Hematopoietic multipotent progenitor cell treated with erythropoietin and hydrocortisone succinate and interleukin-3 and kit ligand, for 17 days (in vitro differentiated cells): Measurements from ENCODE around the gene MYL5.
"Not testable (repeated sequence)": the region's sequence is repeated elsewhere in the genome, so short reads cannot be mapped to it uniquely, and the experiment has no call there.

Experiments
- DNase-seq: peaks from one replicate; pipeline ENCODE4 v3.0.0-alpha.2; 2015; ENCODE audit warnings: low spot score

Gene MYL5

DNA sequence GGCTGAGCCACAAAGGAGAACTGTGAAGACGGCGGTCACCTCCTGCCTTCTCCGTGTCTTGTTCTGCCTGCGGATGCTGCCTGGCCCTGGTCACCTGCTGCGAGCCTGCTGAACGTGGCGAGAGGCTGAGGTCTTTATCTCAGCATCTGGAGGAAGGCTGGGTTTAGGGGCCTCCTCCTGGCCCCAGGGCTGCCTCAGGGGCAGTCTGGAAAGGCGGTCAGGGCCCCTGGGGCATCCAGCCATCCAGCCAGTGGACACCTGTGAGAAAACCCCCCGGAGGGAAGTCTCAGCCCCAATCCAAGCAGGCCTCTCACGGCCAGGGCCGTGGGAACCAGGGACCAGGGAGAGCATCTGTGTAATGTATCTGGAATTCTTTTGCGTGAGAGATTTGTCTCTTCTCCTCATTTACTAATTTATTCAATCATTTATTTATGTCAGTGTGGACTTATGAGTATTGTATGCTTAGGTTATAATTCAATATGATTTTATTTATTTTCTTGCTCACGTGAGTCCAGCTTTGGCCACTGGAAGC, 37.6 kb upstream of the MYL5 start:
- no peak for DNase-seq

DNA sequence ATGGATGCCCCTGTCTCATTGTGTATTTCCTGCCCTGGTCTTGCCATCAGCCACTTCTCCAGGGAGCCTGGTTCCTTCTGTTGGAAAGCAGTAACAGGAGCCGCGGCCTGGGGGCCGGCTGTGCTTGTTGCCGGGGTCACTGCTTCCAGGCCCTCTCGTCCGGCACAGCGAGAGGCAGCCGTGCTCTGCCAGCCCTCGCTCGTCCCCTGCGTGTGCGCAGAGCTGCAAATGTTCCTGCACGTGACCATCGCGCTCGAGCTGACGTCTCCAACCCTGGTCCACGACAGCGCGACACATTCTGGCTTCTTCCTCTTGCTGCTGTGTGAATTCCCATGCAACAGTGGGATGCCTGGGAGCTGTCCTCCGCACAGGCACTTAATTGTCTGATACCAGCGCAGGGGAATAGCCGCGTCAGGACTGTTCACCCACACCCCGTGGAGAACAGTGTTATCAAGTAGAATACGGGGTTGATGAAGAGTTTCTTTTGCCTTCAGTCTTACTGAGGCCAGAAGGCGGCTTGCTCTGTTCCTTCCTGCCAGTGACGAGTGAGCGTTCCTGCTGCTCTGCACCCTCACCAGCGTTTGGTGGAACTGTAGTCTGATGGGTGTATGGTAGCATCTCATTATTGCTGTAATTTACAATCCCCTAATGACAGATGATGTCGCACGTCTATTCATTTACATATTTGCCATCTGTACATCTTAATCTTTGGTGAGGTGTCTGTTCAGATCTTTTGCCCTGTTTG, 36.6 kb upstream of the MYL5 start:
- DNase-seq, result no peak

DNA sequence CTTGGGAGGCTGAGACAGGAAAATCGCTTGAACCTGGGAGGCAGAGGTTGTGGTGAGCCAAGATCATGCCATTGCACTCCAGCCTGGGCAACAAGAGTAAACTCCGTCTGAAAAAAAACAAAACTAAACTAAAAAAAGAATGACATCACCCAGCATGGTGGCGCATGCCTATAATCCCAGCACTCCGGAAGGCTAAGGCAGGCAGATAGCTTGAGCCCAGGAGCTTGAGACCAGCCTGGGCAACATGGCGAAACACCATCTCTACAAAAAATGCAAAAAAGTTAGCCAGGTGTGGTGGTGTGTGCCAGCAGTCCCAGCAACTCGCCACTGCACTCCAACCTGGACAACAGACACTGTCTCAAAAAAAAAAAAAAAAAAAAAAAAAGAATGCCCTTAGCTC, 32.0 kb upstream of the MYL5 start:
- DNase-seq, result not testable (repeated sequence)

DNA sequence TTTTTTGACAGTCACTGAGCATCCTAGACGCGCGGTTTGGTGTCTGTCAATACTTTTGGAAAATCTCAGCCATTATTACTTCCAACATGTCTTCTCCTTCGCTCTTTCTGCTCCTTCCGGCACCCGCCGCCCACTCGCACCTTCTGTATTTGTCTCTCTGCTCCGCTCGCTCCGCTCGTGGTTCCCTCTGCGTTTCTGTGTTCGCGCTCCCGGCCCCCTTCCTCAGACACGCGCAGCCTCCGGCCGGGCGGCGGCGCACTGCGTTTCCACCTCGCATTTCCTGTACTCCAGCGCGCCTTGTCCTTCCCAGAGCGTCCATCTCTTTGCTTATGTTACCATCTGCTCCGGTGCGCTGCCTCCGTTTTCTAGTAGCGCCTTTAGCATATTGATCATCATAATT, 27.9 kb upstream of the MYL5 start:
- no peak for DNase-seq

DNA sequence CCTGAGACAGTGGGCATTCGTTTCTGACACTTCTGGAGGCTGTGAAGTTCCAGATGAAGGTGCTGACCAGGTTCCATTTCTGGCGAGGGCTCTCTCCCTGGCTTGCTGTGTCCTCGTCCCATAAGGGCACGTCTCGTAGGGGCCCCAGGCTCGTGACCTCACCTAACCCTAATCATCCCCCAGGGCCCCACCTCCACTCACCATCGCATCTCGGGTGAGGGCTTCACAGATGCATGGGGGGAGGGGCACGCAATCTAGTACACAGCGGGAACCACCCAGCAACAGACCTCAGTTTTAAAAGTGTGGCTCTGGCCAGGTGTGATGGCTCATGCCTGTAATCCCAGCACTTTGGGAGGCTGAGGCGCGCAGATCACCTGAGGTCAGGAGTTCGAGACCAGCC, 26.9 kb upstream of the MYL5 start:
- no peak for DNase-seq

DNA sequence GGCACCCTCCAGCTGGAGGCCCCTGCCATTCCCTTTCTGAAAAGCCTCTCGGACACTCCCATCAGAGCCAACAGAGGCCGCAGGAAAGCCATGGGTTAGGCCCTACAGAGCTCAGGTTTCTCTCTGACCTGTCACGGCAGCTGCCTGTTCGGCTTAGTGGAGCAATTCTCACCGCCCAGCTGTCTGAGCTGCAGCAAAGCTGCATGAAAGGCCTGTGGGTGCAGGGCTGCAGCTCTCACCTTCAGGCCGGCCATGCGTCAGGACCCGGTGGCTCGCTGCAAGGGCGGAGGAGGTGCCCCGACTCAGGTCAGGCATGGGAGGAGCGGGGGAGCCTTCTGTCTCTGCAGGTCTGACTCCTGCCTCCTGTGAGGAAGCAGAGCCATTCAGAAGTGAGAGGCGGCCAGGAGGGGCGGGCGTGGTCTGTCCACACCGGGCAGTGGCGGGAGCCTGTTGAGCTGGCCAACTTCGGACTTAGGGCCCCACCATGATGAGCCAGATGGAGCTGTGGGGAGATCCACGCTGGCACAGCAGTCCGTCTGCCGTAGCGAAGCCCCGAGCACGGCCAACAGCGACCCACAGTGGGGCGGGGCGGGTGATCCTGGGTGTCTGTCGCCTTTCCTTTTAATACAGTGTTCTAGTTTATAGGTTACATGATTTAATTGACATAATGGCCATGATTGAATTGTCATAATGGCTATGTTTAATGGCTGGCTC, 25.6 kb upstream of the MYL5 start:
- DNase-seq, result no peak

DNA sequence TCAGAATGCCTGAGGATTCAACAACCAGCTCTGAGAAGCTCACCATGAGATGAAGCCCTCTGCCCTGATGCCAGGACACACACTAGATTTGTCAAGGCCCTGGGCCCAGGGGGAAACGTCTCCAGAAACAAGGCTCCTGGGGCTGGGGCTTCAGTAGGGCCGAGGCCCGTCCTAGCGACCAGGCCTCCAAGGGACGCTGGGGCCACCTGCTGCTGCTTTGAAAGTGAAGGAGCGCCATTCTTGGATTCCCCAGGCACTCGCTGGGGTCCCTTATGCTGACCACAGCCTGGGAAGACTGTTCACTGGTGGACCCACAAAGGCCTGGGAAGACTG, 25.1 kb upstream of the MYL5 start:
- DNase-seq, result no peak

DNA sequence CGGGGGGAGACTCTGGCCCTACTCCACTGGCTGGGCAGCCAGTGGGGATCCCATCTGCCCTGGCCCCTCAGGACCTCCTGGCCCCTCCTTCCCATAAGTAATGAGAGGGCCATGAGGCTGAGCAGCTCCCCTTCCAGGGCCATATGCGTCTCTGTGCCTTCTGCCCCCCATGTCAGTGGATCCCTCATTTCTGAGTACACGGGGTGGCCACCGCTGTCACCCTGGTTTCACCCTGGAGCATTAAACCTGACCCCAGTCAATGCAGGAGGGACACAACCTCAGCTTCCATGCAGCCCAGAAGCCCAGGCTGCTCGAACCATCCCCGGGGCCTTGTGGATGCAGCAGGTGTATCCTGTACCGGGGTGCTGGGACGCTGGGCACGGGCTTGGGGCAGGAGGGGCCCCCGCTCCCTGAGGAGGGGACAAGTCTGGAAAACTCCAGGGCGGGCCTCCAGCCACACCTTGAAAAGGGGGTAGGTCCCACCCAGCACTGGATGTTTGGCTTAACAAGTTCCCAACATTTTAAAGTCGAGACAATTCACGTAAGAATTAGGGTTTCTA, 24.5 kb upstream of the MYL5 start:
- no peak for DNase-seq

DNA sequence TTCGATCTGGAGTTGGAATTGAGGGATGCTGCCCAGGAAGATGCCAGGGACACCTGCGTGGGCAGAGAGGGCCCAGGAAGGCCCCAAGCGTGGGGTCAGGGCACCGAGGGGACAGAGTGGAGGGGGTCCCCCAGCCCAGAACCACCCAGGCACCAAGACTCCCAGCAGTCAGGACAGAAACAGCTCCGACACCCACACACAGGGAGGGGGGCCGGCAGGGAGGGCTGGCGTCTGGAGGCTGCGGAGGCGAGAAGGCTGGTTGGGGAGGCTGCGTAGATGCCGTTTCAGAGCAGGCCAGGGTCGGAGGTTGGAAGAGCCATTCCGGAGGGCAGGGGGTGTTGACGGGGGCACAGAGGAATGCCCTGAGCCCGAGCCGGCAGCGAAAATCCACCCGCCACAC, 23.9 kb upstream of the MYL5 start:
- no peak for DNase-seq

DNA sequence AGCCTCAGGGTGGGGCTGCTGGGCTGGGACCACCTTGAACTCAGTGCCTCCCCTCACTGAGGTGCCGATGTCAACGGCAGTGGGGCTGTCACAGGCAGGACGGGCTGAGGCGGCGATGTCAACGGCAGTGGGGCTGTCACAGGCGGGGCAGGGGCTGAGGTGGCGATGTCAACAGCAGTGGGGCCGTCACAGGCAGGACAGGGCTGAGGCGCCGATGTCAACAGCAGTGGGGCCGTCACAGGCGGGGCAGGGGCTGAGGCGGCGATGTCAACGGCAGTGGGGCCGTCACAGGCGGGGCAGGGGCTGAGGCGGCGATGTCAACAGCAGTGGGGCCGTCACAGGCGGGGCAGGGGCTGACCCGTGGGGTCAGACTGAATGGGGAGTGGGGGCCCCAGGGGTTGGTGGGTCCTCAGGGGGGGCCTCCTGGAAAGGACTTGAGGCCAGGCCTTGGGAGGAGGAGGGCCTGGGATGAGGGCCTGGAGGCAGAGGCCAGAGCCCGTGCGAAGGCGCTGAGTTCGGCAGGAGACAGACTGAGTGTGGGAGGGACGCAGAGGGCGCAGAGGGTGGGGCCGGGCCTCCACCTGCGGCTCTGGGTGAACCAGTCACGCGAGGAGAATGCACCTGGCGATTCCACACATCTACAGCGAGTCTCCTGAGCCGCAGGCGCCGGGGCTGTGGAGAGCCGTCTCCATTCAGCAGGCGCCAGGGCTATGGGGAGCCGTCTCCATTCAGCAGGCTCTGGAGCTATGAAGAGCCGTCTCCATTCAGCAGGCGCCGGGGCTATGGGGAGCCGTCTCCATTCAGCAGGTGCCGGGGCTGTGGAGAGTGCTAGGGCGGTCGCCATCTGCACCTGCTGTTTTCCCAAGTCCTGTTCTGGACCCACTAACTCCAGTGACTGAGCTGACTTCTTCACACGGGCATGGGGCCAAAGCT, 23.1 kb upstream of the MYL5 start:
- DNase-seq, result no peak

DNA sequence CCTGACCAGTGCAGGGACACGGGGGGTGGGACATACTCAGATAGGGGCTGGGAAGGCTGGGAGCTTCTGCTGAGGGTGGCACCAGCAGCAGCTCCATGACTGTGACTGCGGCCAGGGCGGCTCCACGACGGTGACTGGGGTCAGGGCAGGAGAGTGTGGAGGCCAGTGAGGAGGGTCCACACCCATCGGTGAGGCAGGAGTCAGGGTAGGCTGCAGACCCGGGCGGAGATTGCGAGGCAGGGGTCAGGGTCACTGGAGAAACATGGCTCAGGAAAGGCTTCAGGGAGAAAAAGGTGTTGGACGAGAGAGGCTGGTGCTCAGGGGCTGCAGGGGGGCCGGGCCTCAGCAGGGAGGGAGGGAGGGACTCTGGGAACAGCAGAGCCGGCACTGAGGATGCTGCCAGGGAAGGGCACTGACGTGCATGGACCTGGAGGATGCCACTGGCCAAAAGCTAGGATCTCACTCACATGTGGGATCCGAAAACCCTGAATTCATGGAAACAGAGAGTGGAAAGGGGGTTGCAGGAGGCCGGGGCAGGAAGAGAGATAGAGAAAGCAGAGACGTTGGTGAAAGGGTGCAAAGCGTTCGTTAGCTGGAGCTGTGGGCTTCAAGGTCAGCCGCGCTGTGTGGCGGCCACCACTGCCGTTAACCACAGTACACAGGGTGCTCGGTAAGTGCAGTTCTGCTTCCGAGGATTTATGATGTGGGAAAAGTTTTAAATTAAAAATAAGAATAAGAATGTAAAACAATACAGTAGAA, 22.3 kb upstream of the MYL5 start:
- DNase-seq, result no peak

DNA sequence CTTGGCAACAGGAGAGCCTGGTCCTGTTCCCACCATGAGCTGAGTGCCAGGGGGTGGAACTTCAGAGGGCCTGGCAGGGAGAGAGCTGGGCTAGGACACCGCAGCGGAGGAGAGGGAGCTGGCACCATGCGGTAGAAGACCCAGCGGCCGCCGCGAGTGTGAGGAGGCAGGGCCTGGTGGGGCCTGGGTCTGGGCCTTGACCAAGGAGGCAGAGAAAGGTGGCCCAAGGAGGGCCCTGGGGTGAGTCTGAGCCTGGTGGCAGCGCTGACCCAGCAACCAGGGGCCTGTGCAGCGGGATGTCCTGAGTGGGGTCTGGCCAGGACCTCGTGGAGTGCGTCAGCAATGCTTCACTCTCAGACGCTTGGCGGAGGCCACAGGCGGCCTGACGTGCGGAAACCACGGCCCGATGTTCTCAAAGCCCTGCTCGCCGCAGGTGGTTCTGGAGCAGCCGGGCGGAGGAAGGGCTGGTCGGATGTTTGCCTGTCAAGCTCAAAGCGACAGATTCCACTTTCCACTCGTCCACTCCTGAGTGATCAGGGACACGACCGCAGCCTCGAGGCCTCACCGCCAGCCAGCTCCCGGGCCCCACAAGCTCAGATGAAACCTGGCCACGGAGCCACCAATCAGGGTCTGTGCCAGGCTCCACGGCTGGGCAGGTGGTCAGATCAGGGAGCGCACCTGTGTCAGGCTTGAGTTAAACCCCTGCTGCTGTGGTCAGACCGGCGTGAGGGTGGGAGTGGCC, 21.1 kb upstream of the MYL5 start:
- DNase-seq, result no peak

DNA sequence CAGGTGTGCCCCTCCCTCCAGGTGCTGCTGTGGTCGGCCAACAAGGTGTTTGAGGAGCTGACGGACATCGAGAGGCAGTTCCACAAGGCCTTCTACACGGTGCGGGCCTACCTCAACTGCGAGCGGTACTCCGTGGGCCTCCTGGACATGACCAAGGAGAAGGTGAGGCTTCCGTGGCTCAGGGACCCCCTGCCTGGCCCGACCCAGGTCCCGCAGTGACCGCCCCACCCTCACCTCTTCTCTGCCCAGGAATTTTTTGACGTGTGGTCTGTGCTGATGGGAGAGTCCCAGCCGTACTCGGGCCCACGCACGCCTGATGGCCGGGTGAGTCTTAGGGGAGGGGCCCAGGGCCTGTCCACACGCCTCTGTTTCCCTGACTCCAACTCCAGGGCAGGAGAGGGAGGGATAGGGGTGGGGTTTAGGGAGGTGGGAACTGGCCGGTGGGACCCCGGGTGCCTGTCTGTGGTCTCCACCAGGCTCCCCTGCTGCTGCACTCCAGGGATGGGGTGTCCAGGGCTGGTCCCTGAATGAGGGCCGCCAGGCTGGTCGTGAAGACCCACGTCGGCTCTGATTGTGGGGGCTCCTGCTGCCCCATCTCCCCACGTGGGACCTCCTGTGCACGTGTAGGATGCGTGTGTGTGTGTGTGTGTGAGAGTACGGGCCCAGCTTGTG, 20.4 kb upstream of the MYL5 start:
- DNase-seq, result no peak

DNA sequence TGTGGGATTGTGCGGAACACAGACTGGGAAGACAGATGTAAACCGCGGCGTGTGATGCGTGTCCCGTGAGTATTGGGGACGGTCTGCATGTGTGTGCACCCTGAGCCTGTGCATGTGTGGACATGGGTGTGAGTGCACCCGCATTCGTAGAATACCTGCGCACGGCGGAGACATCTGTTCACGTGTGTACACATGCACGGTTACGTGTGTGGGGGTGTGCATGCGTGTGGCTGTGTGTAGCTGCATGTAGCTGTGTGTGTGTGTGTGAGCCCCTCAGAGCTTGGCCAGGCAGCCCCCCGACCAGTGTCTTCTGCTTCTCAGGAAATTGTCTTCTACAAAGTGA, 19.9 kb upstream of the MYL5 start:
- DNase-seq, result no peak

DNA sequence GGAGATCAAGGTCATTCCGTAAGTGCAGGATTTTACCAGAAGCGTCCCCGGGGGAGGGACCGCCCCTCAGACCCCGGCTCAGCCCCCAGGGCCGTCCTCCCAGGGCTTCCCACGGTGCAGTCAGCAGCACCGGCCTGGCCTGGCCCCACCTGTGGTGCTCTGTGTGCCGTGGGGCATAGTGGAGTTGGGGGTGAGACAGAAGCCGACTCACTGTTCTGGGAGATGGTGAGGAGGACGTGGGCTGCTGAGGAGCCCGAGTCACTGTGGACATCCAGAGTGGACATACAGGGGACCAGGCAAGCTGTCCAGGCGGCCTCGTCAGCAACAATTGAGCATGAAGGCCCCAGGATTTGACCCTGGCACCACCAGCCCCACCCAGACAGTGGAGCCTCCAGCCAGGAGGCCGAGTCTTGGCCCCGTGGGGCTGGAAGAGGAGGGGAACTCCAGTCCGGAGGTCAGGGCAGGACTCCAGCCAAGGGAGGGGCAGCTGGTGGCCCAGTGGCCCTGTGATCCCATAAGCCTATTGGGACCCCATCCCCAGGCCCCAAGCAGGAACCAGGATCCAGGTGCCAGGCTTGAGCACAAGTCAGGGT, 19.4 kb upstream of the MYL5 start:
- DNase-seq, result no peak

DNA sequence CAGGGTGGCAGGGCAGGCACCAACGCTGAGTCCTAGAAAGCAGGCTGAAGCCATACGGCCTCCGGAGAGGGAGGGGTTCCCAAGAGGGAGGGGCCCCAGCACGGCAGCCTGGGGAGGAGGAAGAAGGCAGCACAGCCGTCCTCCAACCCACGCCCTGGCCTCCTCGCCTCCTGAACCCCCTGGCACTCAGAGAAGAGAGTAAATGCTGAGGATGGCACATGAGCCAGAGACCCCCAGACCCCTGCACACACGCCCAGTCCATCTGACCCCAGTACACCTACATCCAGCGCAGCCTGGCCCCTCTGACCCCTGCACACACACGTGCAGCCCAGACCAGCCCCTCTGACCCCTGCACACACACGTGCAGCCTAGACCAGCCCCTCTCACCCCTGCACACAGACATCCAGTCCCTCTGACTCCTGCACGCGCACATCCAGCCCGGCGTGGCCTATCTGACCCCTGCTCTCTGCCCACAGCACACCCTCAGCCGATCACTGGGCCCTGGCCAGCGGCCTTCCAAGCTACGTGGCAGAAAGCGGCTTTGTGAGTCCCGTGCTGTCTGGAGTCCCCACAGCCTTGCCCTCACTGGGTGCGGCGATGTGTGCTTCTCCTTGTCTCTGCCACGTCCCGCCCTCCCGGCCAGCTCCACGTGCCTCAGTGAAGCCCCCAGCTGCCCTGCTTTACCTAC, 18.7 kb upstream of the MYL5 start:
- no peak for DNase-seq

DNA sequence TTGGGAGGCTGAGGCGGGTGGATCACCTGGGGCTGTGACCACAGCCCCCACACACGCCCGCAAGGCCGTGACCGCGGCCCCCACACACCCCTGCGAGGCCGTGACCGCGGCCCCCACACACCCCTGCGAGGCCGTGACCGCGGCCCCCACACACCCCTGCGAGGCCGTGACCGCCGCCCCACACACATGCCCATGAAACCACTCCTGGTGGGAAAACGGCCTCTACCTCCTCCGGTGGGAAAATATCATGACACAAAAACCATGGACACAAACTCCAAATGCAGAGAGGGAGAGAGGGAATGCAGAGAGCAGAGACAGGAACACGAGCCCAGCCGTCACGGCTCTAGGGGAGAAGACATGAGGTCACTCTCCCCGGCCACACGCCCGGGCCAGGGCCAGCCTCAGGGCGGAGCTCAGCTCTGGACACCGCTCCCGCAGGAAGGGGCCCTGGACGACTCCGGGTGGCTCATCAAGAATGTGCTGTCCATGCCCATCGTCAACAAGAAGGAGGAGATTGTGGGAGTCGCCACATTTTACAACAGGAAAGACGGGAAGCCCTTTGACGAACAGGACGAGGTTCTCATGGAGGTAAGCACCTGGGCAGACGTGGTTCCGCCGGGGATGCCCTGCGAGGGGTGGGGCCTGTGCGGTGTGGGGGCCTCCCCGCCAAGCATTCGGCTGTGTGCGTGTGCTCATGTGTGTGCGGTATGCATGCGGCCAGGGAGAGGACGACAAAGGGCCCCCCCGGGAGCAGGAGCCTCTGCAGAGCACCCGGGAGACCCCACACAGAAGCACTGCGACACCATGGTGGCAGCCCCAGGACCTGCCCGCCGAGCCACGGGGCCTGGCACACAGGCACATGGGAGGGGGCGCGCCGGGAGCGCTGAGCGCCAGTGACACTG, 17.7 kb upstream of the MYL5 start:
- no peak for DNase-seq

DNA sequence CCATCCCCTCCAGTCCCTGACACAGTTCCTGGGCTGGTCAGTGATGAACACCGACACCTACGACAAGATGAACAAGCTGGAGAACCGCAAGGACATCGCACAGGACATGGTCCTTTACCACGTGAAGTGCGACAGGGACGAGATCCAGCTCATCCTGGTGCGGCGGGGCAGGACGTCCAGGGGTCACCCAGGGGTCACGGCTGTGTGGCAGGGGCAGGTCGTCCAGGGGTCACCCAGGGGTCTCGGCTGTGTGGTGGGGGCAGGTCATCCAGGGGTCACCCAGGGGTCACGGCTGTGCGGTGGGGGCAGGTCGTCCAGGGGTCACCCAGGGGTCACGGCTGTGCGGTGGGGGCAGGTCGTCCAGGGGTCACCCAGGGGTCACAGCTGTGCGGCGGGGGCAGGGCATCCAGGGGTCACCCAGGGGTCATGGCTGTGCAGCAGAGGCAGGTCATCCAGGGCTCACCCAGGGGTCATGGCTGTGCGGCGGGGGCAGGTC, 17.0 kb upstream of the MYL5 start:
- DNase-seq, result no peak
